GM23248 (cell line): ENCODE measurements around the gene DUS2. TPM values are rescaled to one million over a fixed set of nuclear protein-coding genes. Genes with fewer than 3 reads are reported as not detected.

Experiments used
- DNase-seq: peaks from one replicate; pipeline ENCODE4 v3.0.0-alpha.2; 2015
- H2AFZ ChIP-seq: fragments of 200-600 bp; sonication (generic); 2 replicates; pipeline ENCODE4 v1.6.1; 2016; ENCODE audit warnings: antibody characterized with exemption
- H3F3A ChIP-seq: fragments of 200-600 bp; sonication (generic); 2 replicates; pipeline ENCODE4 v1.6.1; 2016; ENCODE audit warnings: mild to moderate bottlenecking, antibody characterized with exemption, mixed run types; ENCODE audit not compliant: insufficient read depth
- H3K27ac ChIP-seq: fragments of 200-600 bp; sonication (generic); 2 replicates; pipeline ENCODE4 v1.5.1; 2016; ENCODE audit warnings: mild to moderate bottlenecking
- H3K27me3 ChIP-seq: fragments of 200-600 bp; sonication (generic); replicated peaks from 2 replicates; pipeline ENCODE4 v1.6.1; 2016; ENCODE audit warnings: mild to moderate bottlenecking; ENCODE audit not compliant: insufficient read depth
- H3K36me3 ChIP-seq: fragments of 200-600 bp; sonication (generic); 2 replicates; pipeline ENCODE4 v1.6.1; 2016; ENCODE audit warnings: low read depth, mild to moderate bottlenecking
- H3K4me1 ChIP-seq: fragments of 200-600 bp; sonication (generic); 2 replicates; pipeline ENCODE4 v1.6.1; 2016; ENCODE audit warnings: mild to moderate bottlenecking; ENCODE audit not compliant: insufficient read depth
- H3K4me2 ChIP-seq: fragments of 200-600 bp; sonication (generic); one replicate; pipeline ENCODE4 v1.6.1; 2016; ENCODE audit warnings: mild to moderate bottlenecking; ENCODE audit not compliant: unreplicated experiment
- H3K4me3 ChIP-seq: fragments of 200-600 bp; sonication (generic); 2 replicates; pipeline ENCODE4 v1.5.1; 2016; ENCODE audit warnings: mild to moderate bottlenecking
- H3K79me2 ChIP-seq: fragments of 200-600 bp; sonication (generic); 2 replicates; pipeline ENCODE4 v1.6.1; 2016; ENCODE audit warnings: mild to moderate bottlenecking; ENCODE audit not compliant: insufficient read depth
- H3K9ac ChIP-seq: fragments of 200-600 bp; sonication (generic); 2 replicates; pipeline ENCODE4 v1.6.1; 2016; ENCODE audit warnings: mild to moderate bottlenecking
- H3K9me2 ChIP-seq: fragments of 200-600 bp; sonication (generic); 2 replicates; pipeline ENCODE4 v1.6.1; 2016; ENCODE audit warnings: mixed run types, mild to moderate bottlenecking, moderate library complexity; ENCODE audit not compliant: insufficient read depth
- H3K9me3 ChIP-seq: fragments of 200-600 bp; sonication (generic); one replicate; pipeline ENCODE4 v1.6.1; 2017; ENCODE audit warnings: low read depth
- H4K20me1 ChIP-seq: fragments of 200-600 bp; sonication (generic); 2 replicates; pipeline ENCODE4 v1.6.0; 2016; ENCODE audit not compliant: insufficient read depth
- EZH2 ChIP-seq: fragments of 200-600 bp; sonication (generic); IDR thresholded peaks from 2 replicates; pipeline ENCODE4 v1.6.1; 2018; ENCODE audit warnings: antibody characterized with exemption, mild to moderate bottlenecking; ENCODE audit not compliant: insufficient read depth, poor library complexity, severe bottlenecking
- EZH2phosphoT487 ChIP-seq: fragments of 200-600 bp; sonication (generic); IDR thresholded peaks from 2 replicates; pipeline ENCODE4 v1.6.1; 2018; ENCODE audit warnings: antibody characterized with exemption, moderate library complexity, mild to moderate bottlenecking, low read depth; ENCODE audit not compliant: insufficient read depth
- WGBS, 2 experiments: methylation state at CpG; one replicate each; pipeline ENCODE4 v1.1.6; 2015 to 2017; ENCODE audit warnings: low lambda C conversion rate in 2 of 2, low coverage in 1 of 2; ENCODE audit errors: missing lambda C conversion rate in 2 of 2; 5-methylcytosine and 5-hydroxymethylcytosine counted together
- in situ Hi-C: fragments of 300-500 bp; cut with MboI; formaldehyde crosslinking; loops from 2 replicates; pipeline ENCODE4 v1.15.0; 2020
- polyA plus RNA-seq: library from polyadenylated mRNA; unstranded; fragments of >200 nt; fragmentation: Nextera tagmentation; extraction: Ambion mirVana; gene quantifications from 2 replicates; pipeline ENCODE4 v1.2.1, GENCODE V29; 2016
- total RNA-seq: library from RNA; depleted of rRNA; stranded (reverse); fragments of >200 nt; shearing (Covaris generic); gene quantifications from 2 replicates; pipeline ENCODE4 v1.2.3, GENCODE V29; 2014

DUS2 gene
- total and polyA plus RNA-seq, 2 experiments from 2014 or later: 14.0 to 18.4 TPM

- no peaks in the 10 kb centered on the region for H3K9me3 ChIP-seq
- H3K9ac ChIP-seq: no peak overlapping the region
- WGBS, 2 experiments: 78% methylated on average over 9 of the region's 9 CpGs
- no peaks in the 10 kb centered on the region for H3K4me1 ChIP-seq
- DNase-seq: no peak
- H3K4me2 ChIP-seq: no peak overlapping the region
- no peaks in the 10 kb centered on the region for H3F3A ChIP-seq
- no peak for TF ChIP-seq EZH2phosphoT487
- TF ChIP-seq EZH2: no peak
- no peak overlapping the region for H3K27ac ChIP-seq
- H2AFZ ChIP-seq: no peak overlapping the region
- in situ Hi-C loops: no loop called here
- H3K27me3 ChIP-seq: no peaks in the 10 kb centered on the region
- no peaks in the 10 kb centered on the region for H3K79me2 ChIP-seq
- no peaks in the 10 kb centered on the region for H3K36me3 ChIP-seq
- H4K20me1 ChIP-seq: no peaks in the 10 kb centered on the region
- H3K4me3 ChIP-seq: no peak overlapping the region
- H3K9me2 ChIP-seq: no peaks in the 10 kb centered on the region
Measured at GRCh38 chr16:67977469-67978227, 45.4 kb upstream of the DUS2 start.

GRCh38 chr16:67979955-67980678 is 43.0 kb upstream of the DUS2 start, which contains the start of gene DPEP3:
Gene DPEP3, minus strand, starts transcription at chr16:67980499. Its CDS starts 119 bp downstream, at chr16:67980380.
- Histone ChIP-seq H2AFZ (no peak within 1 kb of the TSS), H3K4me2 (no peak within 1 kb of the TSS), H3K27me3 (no peaks in the 10 kb centered on the region), H3K27ac (no peak within 1 kb of the TSS), H3K9me3 (no peaks in the 10 kb centered on the region), H3K9me2 (no peaks in the 10 kb centered on the region), H4K20me1 (no peaks in the 10 kb centered on the region), H3K36me3 (no peaks in the 10 kb centered on the region), H3K9ac (no peak within 1 kb of the TSS), H3F3A (no peaks in the 10 kb centered on the region), H3K4me1 (no peaks in the 10 kb centered on the region), H3K79me2 (no peaks in the 10 kb centered on the region), H3K4me3 (no peak within 1 kb of the TSS)
- 56 to 65% methylated on average over 34 to 60 of the region's 62 CpGs for WGBS, 2 experiments
- no peak for TF ChIP-seq EZH2phosphoT487
- no peak for TF ChIP-seq EZH2
- no peak for DNase-seq
- in situ Hi-C loops: no loop called here

GRCh38 chr16:67982011-67982696 is 40.9 kb upstream of the DUS2 start:
- H3K4me2 ChIP-seq: no peak overlapping the region
- H3K79me2 ChIP-seq: no peaks in the 10 kb centered on the region
- no peak for DNase-seq
- in situ Hi-C loops: no loop called here
- no peaks in the 10 kb centered on the region for H3K9me3 ChIP-seq
- no peaks in the 10 kb centered on the region for H3K4me1 ChIP-seq
- TF ChIP-seq EZH2phosphoT487 (no peak), EZH2 (no peak)
- no peaks in the 10 kb centered on the region for H3K36me3 ChIP-seq
- H3K4me3 ChIP-seq: no peak overlapping the region
- no peaks in the 10 kb centered on the region for H3K9me2 ChIP-seq
- H2AFZ ChIP-seq: no peak overlapping the region
- no peaks in the 10 kb centered on the region for H3F3A ChIP-seq
- H4K20me1 ChIP-seq: no peaks in the 10 kb centered on the region
- 91 to 94% methylated on average over 32 to 49 of the region's 49 CpGs for WGBS, 2 experiments
- no peak overlapping the region for H3K27ac ChIP-seq
- no peak overlapping the region for H3K9ac ChIP-seq
- H3K27me3 ChIP-seq: no peaks in the 10 kb centered on the region

- H3K4me1 ChIP-seq: no peaks in the 10 kb centered on the region
- H3K27me3 ChIP-seq: no peaks in the 10 kb centered on the region
- H3K9me3 ChIP-seq: no peaks in the 10 kb centered on the region
- H3K4me3 ChIP-seq: no peak overlapping the region
- no peak overlapping the region for H3K4me2 ChIP-seq
- H2AFZ ChIP-seq: no peak overlapping the region
- 89 to 90% methylated on average over 5 of the region's 5 CpGs for WGBS, 2 experiments
- no peaks in the 10 kb centered on the region for H3K9me2 ChIP-seq
- H3K36me3 ChIP-seq: no peaks in the 10 kb centered on the region
- H3K79me2 ChIP-seq: no peaks in the 10 kb centered on the region
- DNase-seq: no peak
- TF ChIP-seq EZH2phosphoT487: no peak
- no peak for TF ChIP-seq EZH2
- no peak overlapping the region for H3K9ac ChIP-seq
- no peak overlapping the region for H3K27ac ChIP-seq
- no peaks in the 10 kb centered on the region for H3F3A ChIP-seq
- in situ Hi-C loops: no loop called here
- no peaks in the 10 kb centered on the region for H4K20me1 ChIP-seq
Measured at GRCh38 chr16:67986949-67987348, 36.1 kb upstream of the DUS2 start.
